Measurements from ENCODE around the gene ACSS1.
A peak's percentile ranks its signal among the peaks of the same experiment; 100 is the strongest.

The ACSS1 gene

DNA sequence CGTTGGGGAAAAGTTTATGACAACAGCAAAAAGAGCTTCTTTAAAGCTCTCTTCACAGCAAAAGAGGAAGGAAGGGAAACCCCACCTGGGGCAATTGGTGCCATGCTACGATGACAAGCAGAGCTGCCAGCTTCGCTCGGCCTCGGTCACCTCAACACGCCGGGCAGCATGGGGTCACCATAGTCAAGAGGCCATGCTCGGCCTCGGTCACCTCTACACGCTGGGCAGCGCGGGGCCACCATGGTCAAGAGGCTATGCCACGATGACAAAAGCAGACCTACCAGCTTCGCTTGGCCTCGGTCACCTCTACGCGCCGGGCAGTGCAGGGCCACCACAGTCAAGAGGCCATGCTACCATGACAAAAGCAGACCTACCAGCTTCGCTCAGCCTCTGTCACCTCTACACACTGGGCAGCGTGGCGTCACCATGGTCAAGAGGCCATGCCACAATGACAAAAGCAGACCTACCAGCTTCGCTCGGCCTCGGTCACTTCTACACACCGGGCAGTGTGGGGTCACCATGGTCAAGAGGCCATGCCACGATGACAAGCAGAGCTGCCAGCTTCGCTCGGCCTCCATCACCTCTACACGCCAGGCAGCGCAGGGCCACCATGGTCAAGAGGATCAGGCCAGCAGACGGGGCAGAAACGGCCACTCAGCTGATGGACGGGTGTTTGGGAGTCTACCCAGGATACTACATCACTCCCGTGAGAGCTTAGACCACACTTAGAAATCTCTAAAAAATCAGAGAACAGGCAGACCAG is 77.5 kb downstream of the ACSS1 start:
- DNase-seq, result no peak

DNA sequence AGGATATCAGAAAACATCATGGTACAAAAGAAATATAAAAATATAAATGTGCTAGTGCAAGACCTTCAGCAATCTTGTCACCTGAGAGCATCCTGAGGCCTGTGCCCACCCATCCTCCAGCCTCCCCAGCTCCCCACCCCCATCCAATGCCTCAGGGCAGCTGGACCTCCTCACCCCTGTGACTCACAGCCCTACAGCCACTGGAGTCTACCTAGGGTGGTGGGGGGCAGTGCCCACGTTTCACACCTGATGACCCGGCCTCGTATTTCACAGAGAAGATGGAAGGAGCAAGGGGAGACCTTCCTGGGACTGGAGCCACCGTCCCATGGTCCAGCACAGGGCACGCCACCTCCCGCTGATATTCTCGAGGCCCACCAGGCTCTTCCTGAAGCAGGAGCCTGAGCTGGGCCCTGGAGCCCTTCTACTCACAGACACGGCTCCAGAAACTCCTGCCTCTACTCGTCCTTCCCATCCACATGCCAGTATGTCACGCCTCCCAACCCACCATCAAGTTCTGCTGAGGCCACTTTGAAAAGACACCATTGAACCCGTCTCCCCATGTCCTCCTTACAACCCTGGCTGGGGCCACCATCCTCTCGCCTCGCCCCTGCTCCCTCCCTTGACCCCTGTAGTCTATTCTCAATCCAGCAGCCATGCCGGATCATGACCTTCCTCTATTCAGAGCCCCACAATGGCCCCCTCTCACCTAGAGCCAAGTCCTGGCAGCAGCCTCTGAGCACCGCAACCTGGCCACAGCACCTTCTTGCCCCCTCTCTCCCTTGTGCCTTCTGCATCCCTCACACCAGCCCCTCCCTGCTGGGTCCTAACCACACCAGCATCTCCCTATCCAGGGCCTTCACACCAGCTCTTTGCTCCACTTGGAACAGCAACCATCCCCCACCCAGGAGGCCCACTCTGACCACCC is 78.6 kb downstream of the ACSS1 start:
- DNase-seq, result no peak

DNA sequence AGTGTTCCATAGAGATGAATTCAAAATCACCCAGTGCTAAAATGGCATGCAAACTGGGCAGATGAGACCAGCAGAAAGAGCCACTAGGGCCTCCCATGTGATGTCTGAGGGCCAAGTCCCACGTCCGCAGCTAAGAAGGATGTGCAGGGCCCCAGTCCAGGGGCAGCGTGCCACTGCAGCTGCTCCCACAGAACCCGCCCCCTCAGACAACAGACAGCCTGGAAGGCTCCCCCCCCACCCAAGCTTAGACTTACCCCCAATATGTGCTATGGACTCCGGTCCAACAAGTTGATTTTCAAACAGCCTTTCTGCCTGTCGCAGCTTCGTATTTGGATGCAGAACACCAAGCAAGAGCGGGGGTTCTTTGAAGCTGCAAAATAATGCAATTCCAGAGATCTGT is 79.4 kb downstream of the ACSS1 start:
- DNase-seq, result peak in 52 of 58 donors; percentile 22 to 82 (median 58)

DNA sequence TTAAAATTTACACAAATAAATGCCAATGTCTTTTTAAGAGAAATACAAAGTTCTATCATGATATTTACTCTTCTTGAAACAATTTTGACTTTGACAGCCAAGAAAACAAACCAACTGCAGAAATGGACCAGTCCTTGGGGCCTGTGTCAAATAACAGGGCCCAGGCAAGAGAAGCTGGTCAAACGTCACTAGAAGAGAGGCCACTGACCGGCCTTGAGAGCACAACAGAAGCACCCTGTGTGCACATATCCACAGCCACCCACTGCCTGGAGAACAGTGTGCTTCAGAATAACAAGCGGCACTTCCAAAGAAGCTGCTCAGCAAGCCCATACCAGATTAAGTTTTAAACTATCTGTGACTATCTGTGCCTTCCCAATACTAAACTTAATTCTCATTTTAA is 80.1 kb downstream of the ACSS1 start:
- DNase-seq, result peak in 10 of 58 donors; percentile 21 to 74 (median 35)

DNA sequence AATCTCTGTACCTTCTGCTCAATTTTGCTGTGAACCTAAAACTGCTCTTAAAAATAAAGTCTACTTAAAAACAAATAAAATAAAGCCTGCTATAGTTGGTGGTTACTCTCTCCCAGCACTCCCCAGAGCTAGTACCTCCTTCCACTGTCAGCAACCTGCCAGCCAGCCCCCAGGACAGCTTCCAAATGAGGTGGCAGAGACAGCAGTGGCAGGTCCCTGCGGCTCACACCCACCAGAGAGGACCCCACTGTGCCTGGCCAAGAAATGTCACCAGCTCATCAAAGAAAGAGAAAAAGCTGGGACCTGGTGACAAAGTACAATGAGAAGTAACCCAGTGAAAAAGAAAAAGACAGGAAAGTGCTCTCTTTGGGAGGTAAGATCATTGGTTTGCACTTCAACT is 80.6 kb downstream of the ACSS1 start:
- DNase-seq, result no peak

DNA sequence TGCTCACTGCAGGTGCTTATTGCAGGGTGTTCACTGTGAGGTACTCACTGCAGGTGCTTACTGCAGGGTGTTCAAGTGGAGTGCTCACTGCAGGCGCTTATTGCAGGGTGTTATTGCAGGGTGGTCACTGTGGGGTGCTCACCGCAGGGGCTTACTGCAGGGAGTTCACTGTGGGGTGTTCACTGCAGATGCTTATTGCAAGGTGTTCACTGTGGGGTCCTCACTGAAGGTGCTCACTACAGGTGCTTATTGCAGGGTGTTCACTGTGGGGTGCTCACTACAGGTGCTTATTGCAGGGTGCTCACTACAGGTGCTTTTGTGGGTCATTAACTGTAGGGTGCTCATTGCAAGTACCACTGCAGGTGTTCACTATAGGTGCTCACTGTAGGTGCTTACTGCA is 85.6 kb downstream of the ACSS1 start:
- DNase-seq, result no peak

DNA sequence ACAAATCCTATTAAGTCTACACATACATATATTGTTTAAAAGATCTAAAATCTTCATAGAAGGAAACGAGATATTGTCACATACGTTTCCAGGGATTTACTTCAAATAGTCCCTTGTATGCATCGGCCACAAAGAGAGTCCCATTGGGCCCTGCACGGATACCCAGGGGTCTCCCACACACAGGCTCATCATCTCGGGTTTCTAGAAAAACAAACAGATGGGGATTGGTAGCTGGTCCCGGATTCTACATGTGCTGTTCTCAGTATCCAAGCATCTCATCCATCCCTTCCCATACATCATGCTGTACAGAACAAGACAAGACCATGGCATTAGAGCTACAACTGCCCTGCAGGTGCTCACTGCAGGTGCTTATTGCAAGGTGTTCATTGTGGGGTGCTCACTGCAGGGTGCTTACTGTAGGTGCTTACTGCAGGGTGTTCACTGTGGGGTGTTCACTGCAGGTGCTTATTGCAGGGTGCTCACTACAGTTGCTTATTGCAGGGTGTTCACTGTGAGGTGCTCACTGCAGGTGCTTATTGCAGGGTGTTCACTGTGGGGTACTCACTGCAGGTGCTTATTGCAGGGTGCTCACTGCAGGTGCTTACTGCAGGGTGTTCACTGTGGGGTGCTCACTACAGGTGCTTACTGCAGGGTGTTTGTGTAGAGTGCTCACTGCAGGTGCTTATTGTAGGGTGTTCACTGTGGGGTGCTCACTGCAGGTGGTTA is 86.4 kb downstream of the ACSS1 start:
- DNase-seq, result no peak

DNA sequence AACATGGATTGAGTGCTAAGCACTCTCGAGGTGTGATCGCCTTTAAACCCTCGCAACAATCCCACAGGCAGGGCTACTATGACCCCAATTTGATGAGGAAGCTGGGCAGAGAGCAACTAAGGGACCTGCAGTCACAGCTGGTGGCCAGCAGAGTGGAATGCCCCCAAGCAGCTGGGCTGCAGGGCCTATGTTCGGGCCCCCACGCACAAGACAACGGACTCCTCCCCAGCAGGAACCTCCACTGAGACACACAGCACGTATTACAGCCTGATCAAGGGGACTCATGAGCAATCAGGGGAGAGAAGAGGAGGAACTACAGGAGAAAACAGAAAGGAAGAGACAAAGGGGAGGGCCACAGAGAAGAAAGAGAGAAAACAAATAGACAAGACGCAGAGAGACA is 87.2 kb downstream of the ACSS1 start:
- no peak for DNase-seq

DNA sequence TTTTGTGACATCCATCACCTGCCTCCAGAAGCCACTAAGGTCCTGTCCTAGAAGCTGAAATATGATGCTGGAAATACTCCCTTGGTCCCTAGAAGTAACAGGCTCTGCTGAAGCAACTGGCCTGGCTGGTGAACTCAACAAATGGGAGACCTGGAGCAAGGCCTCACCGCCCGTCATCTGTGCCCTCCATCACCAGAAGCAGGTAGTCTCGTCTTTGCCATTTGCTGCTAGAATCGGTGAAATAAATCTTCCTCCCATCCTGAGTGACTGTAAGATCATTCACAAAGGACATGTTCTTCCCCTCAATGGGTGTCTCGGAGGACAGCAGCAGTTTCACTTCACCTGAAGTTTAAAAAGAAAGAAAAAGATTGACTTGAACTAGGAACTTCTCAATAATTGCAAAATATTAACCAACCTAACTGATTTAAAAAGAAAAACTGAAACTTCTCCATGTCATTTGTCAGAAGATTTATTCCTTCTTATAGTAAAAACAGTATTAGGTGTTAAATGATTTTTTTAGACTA is 87.8 kb downstream of the ACSS1 start:
- DNase-seq, result no peak

DNA sequence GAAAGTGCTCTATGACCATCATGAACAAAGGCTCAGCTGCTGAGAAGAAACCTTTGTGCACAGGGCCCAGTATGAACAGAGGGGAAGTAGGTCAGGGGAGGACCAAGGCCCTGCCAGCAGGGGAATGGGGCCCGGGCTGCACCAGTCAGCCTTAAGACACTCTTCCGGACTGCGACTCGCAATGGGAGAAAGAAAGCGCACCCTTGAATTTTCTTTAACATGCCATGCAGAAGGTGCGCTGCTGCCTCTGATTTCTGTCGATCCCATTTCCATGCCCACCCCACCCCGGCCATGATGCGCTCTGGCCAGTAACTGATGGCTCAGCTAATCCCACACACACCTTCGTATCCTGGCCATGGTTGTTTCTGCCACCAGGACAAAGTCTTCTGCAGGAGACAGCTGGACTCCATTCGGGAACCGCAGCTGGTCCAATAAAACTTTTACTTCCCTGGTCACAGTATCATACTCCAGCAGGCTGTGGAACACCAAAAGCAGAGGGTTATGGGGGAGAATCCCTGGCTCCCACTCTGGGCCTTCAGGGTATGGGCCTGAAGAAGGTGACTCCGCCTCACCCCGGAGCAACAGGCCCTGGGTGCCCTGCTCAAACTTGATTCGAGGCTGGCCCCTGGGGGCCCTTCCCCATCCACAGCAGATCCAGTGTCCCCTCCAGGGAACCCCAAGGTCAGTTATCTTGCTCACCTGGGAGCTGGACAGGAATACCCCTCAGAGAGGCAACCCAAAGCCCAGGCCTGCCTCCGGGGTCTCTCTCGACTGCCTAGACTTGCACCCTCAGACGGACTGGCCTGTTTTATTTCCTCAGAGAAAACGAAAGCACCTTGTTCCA is 88.5 kb downstream of the ACSS1 start:
- no peak for DNase-seq

DNA sequence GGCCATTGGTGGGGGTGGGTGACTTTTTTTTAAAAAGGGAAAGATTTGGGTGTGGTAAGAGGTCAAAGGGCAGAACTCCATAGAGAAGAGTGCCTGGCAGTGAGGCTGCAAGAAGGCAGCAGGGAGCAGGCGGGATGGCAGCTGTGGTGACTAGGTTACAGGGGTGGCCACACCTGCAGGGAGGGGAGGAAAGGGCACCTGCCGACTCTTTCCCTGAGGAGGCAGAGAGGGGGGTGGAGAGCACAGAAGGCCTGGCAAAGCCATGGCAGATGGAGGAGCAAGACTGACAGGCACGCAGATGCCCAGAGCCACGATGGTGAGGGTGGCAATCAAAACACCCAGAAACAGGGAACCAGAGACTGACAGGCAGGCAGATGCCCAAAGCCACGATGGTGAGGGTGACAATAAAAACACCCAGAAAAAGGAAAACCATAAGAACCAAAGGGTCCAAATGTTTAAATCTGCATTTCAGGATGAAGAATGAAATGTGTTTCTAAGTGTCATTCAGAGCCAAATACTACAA is 89.6 kb downstream of the ACSS1 start:
- DNase-seq, result no peak

DNA sequence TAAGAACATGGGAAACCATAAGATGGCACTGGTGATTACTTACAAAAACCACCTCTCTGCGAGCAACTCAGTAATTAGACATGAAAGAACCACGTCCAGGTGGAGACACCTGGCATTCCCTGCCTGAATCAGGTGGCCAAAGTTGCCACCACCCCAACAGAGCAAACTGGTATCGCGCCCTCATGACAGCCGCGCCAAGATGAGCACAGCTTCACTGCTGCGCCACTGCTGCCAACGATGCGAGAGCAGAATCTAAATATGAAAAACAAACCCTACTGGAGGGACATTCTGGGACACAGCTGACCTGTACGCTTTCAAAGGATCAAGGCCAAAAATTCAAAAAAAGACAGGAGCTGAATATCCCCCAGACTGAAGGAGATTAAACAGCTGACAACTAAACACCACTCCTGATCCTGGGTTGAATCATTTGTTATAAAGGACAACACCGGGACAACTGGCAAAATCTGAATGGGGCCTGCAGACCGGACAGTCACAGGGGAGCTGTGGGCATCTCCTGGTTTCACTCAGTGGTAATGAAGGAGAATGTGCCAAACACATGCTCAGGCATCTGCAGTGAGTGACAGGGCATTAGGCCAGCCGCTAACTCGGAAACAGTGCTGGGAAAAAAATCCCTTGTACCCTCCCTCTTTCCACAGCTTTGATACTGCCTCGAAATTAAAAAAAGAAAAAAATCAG is 91.5 kb downstream of the ACSS1 start:
- DNase-seq, result no peak

DNA sequence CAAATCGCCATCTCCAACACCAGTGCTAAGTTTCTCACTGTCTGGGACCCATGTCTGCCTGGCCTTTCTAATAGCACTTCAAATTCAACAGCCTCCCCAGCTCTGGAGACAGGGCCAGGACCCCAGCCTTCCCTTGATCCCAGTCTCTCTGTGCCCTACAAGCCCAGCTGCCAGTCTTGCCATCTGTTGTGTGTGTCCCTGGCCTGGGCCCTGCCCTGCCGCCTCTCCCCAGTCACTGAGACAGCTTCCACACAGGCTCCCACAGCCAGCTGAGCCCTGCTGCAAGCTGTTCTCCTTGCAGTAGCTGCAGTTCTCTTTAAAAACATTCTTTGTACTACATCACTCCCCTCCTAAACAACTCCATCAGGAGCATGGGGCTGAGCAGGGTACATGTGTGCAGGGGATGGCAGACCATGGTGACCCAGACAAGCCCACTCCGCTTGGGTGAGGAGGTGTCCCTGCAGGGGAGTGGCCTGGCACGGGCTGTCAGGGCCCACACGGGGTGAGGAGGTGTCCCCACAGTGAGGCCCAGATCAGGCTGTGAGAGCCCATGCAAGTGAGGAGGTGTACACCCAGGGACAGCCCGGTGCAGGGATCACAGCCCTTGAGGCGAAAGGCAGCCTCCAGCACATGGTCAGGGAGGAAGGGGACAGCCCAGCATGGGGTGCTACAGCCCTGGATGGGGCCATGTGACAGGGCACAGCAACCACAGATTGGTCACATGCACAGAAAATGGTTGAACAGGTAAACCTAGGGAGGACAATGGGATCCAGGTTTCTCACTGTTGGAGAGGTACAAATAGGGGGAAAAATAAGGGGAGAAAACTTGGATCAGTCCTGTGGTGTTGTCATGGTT is 92.6 kb downstream of the ACSS1 start:
- no peak for DNase-seq

DNA sequence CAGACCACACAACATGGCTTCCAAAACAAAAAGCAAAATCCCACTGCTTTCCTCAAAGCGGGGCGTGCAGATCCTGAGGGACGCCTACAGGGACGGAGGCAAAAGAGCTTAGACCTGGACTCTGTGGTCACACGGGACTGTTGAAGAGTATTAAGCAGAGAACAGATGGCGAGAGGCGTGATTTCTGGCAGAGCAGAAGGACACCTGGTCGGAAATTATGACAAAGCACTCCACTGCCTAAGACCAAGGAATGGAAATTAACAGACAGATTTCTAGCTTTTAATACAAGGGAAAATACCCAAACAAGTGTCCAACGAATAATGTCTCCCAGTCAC is 93.5 kb downstream of the ACSS1 start:
- DNase-seq, result no peak

DNA sequence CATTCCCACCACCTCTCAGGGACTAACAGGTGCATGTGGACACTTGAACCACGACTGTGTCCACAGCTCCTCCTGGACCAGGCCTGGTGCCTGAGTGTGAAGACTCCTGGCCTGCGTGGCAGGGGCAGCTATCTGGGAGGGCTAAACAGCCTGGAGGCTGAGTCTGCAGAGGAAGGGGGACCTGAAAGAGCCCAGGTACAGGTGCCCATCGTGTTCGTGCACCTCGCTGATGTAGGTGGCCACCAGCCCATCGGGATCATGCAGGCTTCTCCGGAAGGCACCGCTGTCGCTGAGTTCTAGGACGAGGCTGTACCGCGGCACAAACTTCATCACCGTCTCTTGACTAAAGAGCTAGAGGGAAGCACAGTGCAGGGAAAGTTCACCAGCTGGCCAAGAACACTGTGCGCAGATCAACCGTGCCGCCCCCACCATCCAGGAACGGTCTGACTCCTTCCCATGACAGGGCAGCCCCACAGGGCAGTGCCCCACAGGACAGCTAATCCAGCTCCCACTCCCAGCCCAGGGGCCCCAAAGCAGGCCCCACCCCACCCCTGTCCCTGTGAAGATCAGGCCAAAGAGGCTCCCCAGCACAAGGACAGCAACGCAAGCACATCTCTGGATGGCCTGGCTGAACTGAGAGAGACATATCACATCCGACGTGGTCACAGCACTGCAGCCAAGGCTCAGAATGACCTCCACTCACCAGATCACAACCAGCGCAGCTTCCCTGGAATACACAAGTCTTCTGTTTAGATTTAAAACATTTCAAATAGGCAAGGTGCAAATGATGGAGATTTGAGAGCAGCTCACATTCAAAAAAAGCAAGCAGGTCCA is 94.0 kb downstream of the ACSS1 start:
- DNase-seq, result no peak

DNA sequence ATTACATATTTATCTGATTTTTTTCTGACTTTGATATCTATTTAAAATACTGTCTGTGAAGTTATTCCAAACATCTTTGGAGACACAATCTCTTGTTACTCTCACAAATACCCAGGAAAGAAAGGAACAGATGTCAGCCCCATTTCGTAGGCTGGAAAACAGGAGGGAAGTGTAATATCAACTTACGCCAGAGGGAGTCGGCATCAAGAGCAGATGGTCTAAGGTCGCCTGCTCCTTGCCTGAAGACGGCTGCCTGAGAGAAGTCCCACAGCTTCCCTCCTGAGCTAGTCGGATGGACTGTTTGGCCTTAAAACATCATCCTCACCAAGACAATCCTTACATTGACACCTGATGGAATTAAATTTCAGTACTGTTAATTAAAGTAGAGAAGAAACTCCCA is 95.4 kb downstream of the ACSS1 start:
- DNase-seq, result no peak

DNA sequence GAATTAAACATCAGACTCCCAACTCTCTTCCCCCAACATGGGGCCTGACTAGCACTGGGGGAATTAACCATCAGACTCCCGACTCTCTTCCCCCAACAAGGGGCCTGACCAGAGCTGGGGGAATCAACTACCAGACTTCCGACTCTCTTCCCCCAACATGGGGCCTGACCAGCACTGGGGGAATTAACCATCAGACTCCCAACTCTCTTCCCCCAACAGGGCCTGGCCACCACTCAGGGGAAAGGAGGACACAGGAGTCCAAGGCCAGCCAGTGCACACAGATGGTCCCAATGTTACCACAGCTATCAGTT is 95.8 kb downstream of the ACSS1 start:
- DNase-seq, result no peak
